Ramos (cell line): ENCODE data around the gene ST6GALNAC4.

Experiments used
- in situ Hi-C: fragments of 300-500 bp; cut with MboI; formaldehyde crosslinking; loops from one replicate; pipeline ENCODE4 v1.14.3; 2022; ENCODE audit warnings: low sequenced_read_pairs; ENCODE audit not compliant: unreplicated experiment

The ST6GALNAC4 gene

GRCh38 chr9:127860779-127861178, 56.1 kb downstream of the ST6GALNAC4 start:
- in situ Hi-C loops: loop anchor here (10.0 to 25.0 kb wide), 3 partner anchors 126 to 348 kb away; partner anchors contain the start of gene TOR2A

GRCh38 chr9:127860260-127860659, 56.6 kb downstream of the ST6GALNAC4 start:
- in situ Hi-C loops: loop anchor here (10.0 to 25.0 kb wide), 3 partner anchors 125 to 348 kb away; partner anchors contain the start of gene TOR2A

- in situ Hi-C loops: loop anchor here (25.0 kb wide), 2 partner anchors 271 to 346 kb away; no protein-coding TSS in a partner anchor
These were observed 58.8 kb downstream of the ST6GALNAC4 start for GRCh38 chr9:127858041-127858512.
